Hematopoietic multipotent progenitor cell treated with erythropoietin and hydrocortisone succinate and interleukin-3 and kit ligand, for 8 days (in vitro differentiated cells): Measurements from ENCODE around the gene LHPP.
A peak's percentile ranks its signal among the peaks of the same experiment; 100 is the strongest.
"Not testable (repeated sequence)": the region's sequence is repeated elsewhere in the genome, so short reads cannot be mapped to it uniquely, and the experiment has no call there.

ENCODE experiments used
- DNase-seq: peaks from one replicate; pipeline ENCODE4 v3.0.0-alpha.2; 2015

Gene LHPP

GRCh38 chr10:124576526-124577420 lies 115.2 kb downstream of the LHPP start:
- no peak for DNase-seq

GRCh38 chr10:124577651-124578050 lies 116.0 kb downstream of the LHPP start:
- DNase-seq = no peak

- DNase-seq = no peak
Measured at GRCh38 chr10:124578231-124579010, 116.8 kb downstream of the LHPP start.

- DNase-seq = no peak
Measured at GRCh38 chr10:124579011-124579399, 117.4 kb downstream of the LHPP start.

- DNase-seq = no peak
Measured at GRCh38 chr10:124586142-124586541, 124.5 kb downstream of the LHPP start.

- no peak for DNase-seq
Measured at GRCh38 chr10:124587811-124588211, 126.2 kb downstream of the LHPP start.

GRCh38 chr10:124588341-124588735 lies 126.7 kb downstream of the LHPP start:
- DNase-seq = not testable (repeated sequence)

GRCh38 chr10:124588736-124589490 lies 127.3 kb downstream of the LHPP start:
- peak; percentile 93 for DNase-seq

GRCh38 chr10:124589491-124590041 lies 127.9 kb downstream of the LHPP start:
- no peak for DNase-seq

- DNase-seq = no peak
Measured at GRCh38 chr10:124590216-124591122, 128.8 kb downstream of the LHPP start.

GRCh38 chr10:124591123-124591495 lies 129.5 kb downstream of the LHPP start:
- DNase-seq = no peak

GRCh38 chr10:124592101-124592500 lies 130.5 kb downstream of the LHPP start:
- DNase-seq = no peak

GRCh38 chr10:124592736-124593430 lies 131.3 kb downstream of the LHPP start:
- no peak for DNase-seq

GRCh38 chr10:124593431-124593985 lies 131.9 kb downstream of the LHPP start:
- DNase-seq = no peak

GRCh38 chr10:124594240-124594639 lies 132.6 kb downstream of the LHPP start:
- no peak for DNase-seq

GRCh38 chr10:124595143-124595883 lies 133.7 kb downstream of the LHPP start:
- peak; percentile 32 for DNase-seq

- no peak for DNase-seq
Measured at GRCh38 chr10:124596116-124596785, 134.6 kb downstream of the LHPP start.

- no peak for DNase-seq
Measured at GRCh38 chr10:124596962-124597845, 135.6 kb downstream of the LHPP start.

- no peak for DNase-seq
Measured at GRCh38 chr10:124597846-124598165, 136.2 kb downstream of the LHPP start.
